Panc1 (cell line): ENCODE results near the gene UNC5B. TPM values are rescaled to one million over a fixed set of nuclear protein-coding genes. Genes with fewer than 3 reads are reported as not detected.
A peak's percentile ranks its signal among the peaks of the same experiment; 100 is the strongest.

Source experiments
- ATAC-seq: fragments of 200-7000 bp; cut with Tn5 transposase; 2 replicates; pipeline ENCODE4 v1.9.1; 2020; ENCODE audit warnings: mild to moderate bottlenecking, moderate library complexity
- BruUV-seq: library from RNA; stranded (reverse); fragments of 400-500 nt; replicated peaks from 2 replicates; lab custom pipeline; 2021; lab: Mats Ljungman, UMichigan
- CTCF ChIA-PET: fragments of 300-600 bp; sonication (Branson Sonifier 250); formaldehyde crosslinking; loops from one replicate; lab custom pipeline; 2022; ENCODE audit warnings: antibody characterized with exemption; lab: Charles Lee
- POLR2A ChIA-PET: fragments of 300-600 bp; sonication (Branson Sonifier 250); formaldehyde crosslinking; loops from one replicate; lab custom pipeline; 2022; ENCODE audit warnings: antibody characterized with exemption; lab: Charles Lee
- DNase-seq: peaks from one replicate; pipeline ENCODE4 v3.0.0-alpha.2; 2010; ENCODE audit warnings: low read depth, low spot score
- H3K27ac ChIP-seq: 2 replicates; pipeline ENCODE4 v1.5.1; 2011; ENCODE audit warnings: mild to moderate bottlenecking, low read length, inconsistent platforms
- H3K27me3 ChIP-seq: fragments of 200-500 bp; sonication (Bioruptor generic); 2 replicates; pipeline ENCODE4 v1.6.0; 2014; ENCODE audit warnings: low read length, inconsistent platforms; ENCODE audit not compliant: control insufficient read depth, insufficient read depth
- H3K36me3 ChIP-seq: fragments of 200-500 bp; sonication (Bioruptor generic); 2 replicates; pipeline ENCODE4 v1.5.1; 2014; ENCODE audit warnings: inconsistent platforms, mild to moderate bottlenecking, low read length, moderate library complexity; ENCODE audit not compliant: control insufficient read depth, insufficient read depth
- H3K4me1 ChIP-seq: 2 replicates; pipeline ENCODE4 v1.5.1; 2011; ENCODE audit warnings: inconsistent platforms, mild to moderate bottlenecking, low read length, moderate library complexity; ENCODE audit not compliant: control insufficient read depth, insufficient read depth
- H3K4me3 ChIP-seq, 2 experiments: 2 replicates each; pipeline ENCODE4 v1.5.1; 2011 to 2012; ENCODE audit warnings: low read depth in 2 of 2, low read length in 2 of 2, mild to moderate bottlenecking in 2 of 2, inconsistent platforms in 1 of 2, moderate library complexity in 1 of 2
- H3K9me3 ChIP-seq: fragments of 200-500 bp; sonication (Bioruptor generic); 2 replicates; pipeline ENCODE4 v1.5.1; 2014; ENCODE audit warnings: low read depth, mild to moderate bottlenecking, inconsistent platforms, low read length, moderate library complexity; ENCODE audit not compliant: control insufficient read depth, insufficient read depth
- CTCF ChIP-seq: fragments of 450-650 bp; IDR thresholded peaks from 2 replicates; pipeline ENCODE4 v1.5.1; 2017; ENCODE audit warnings: mild to moderate bottlenecking
- POLR2AphosphoS5 ChIP-seq: IDR thresholded peaks from 2 replicates; pipeline ENCODE4 v1.6.1; 2012; ENCODE audit warnings: mild to moderate bottlenecking, low read depth, low read length, moderate library complexity
- REST ChIP-seq, 2 experiments: IDR thresholded peaks; 2 replicates each; pipeline ENCODE4 v1.6.1; 2011 to 2012; ENCODE audit warnings: low read depth in 2 of 2, control low read depth in 1 of 2, low read length in 1 of 2, mild to moderate bottlenecking in 1 of 2, moderate library complexity in 1 of 2; ENCODE audit not compliant: insufficient read depth in 1 of 2
- SIN3A ChIP-seq: IDR thresholded peaks from 2 replicates; pipeline ENCODE4 v1.6.1; 2012; ENCODE audit warnings: low read depth, mild to moderate bottlenecking, low read length, moderate library complexity, borderline replicate concordance; ENCODE audit not compliant: insufficient read depth
- TCF7L2 ChIP-seq: IDR thresholded peaks from 2 replicates; pipeline ENCODE4 v1.6.1; 2011; ENCODE audit warnings: mild to moderate bottlenecking, low read depth, low read length, inconsistent platforms
- in situ Hi-C: cut with HindIII; loops from 2 replicates; pipeline ENCODE4 v1.10.0; 2016; ENCODE audit warnings: low sequenced_read_pairs, low pct_unique_long_range_greater_than_20kb
- intact Hi-C: fragments of 100-400 bp; cut with micrococcal nuclease; formaldehyde crosslinking; loops from one replicate; pipeline ENCODE4 v1.10.0; 2022; ENCODE audit not compliant: unreplicated experiment
- total RNA-seq: library from RNA; stranded (reverse); gene quantifications from one replicate; pipeline ENCODE4 v1.2.1, GENCODE V29; 2021; ENCODE audit not compliant: unreplicated experiment

Gene UNC5B
- total RNA-seq, 1 experiment from 2014 or later: 1.1 TPM

- DNase-seq (no peak), ATAC-seq (no peak)
- CTCF ChIA-PET: interaction anchor here (0.6 to 0.7 kb wide), 2 partner anchors 28 to 308 kb away, joined by 3 to 6 read pairs; no protein-coding TSS in a partner anchor
- intact Hi-C loops (no loop called here), in situ Hi-C loops (no loop called here)
- TF ChIP-seq REST (IDR thresholded peaks at IDR 0.05; ENCODE audit: insufficient read depth in 1 of 2, low read depth in 2 of 2, low read length in 1 of 2) (no peak), POLR2AphosphoS5 (no peak), SIN3A (no peak), TCF7L2 (no peak), CTCF (no peak)
- no peaks in the 10 kb centered on the region for H3K27me3 ChIP-seq
- BruUV-seq: no TSS peak
- no peak overlapping the region for H3K4me3 ChIP-seq
- no peaks in the 10 kb centered on the region for H3K36me3 ChIP-seq
- H3K9me3 ChIP-seq: no peaks in the 10 kb centered on the region
- POLR2A ChIA-PET: no interaction called here
- H3K4me1 ChIP-seq: no peaks in the 10 kb centered on the region
- H3K27ac ChIP-seq: no peak overlapping the region
These were observed 29.7 kb downstream of the UNC5B start for GRCh38 chr10:71241830-71242621.

GRCh38 chr10:71242622-71243009 is 30.2 kb downstream of the UNC5B start:
- BruUV-seq: no TSS peak
- no peaks in the 10 kb centered on the region for H3K9me3 ChIP-seq
- no peaks in the 10 kb centered on the region for H3K36me3 ChIP-seq
- intact Hi-C loops (no loop called here), in situ Hi-C loops (no loop called here)
- no peak for DNase-seq
- ATAC-seq: peak; percentile 46; the same call in 1 of the 2 replicates
- ChIA-PET POLR2A (no interaction called here), CTCF (interaction anchor here (0.6 to 0.7 kb wide), 2 partner anchors 28 to 309 kb away, joined by 3 to 6 read pairs; no protein-coding TSS in a partner anchor)
- H3K4me3 ChIP-seq: no peak overlapping the region
- H3K27ac ChIP-seq: no peak overlapping the region
- TF ChIP-seq CTCF (no peak), SIN3A (no peak), POLR2AphosphoS5 (no peak), TCF7L2 (no peak)
- H3K27me3 ChIP-seq: no peaks in the 10 kb centered on the region
- H3K4me1 ChIP-seq: no peaks in the 10 kb centered on the region
